CD4-positive, alpha-beta T cell treated with Interleukin-4 for 4 hours (primary cell): ENCODE results near the gene PNKP.

ENCODE experiments used
- DNase-seq: peaks from one replicate; pipeline ENCODE4 v3.0.0-alpha.2; 2020

The PNKP gene

GRCh38 chr19:49874503-49875157 is 7.3 kb upstream of the PNKP start:
- DNase-seq, result no peak

DNA sequence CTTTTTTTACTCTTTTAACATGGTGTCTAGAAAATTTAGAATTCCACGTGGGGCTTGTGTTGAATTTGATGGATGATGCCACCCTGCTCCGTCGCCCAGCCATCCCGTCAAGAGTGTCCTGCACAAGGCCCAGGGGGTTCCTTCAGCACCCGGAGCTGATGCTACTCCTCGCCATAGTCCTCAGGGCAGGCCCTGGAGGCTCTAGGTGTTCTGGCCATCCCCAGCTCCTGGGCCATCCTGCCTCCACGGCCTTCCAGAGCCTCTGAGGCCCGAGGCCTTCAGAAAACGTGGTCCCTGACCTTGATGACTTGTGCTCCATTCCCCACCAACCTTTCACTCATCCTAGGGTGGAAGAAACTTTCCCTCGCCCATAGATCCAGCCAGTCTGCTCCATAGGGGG is 6.5 kb upstream of the PNKP start:
- no peak for DNase-seq

- no peak for DNase-seq
Measured at GRCh38 chr19:49873129-49873521, 5.7 kb upstream of the PNKP start.

DNA sequence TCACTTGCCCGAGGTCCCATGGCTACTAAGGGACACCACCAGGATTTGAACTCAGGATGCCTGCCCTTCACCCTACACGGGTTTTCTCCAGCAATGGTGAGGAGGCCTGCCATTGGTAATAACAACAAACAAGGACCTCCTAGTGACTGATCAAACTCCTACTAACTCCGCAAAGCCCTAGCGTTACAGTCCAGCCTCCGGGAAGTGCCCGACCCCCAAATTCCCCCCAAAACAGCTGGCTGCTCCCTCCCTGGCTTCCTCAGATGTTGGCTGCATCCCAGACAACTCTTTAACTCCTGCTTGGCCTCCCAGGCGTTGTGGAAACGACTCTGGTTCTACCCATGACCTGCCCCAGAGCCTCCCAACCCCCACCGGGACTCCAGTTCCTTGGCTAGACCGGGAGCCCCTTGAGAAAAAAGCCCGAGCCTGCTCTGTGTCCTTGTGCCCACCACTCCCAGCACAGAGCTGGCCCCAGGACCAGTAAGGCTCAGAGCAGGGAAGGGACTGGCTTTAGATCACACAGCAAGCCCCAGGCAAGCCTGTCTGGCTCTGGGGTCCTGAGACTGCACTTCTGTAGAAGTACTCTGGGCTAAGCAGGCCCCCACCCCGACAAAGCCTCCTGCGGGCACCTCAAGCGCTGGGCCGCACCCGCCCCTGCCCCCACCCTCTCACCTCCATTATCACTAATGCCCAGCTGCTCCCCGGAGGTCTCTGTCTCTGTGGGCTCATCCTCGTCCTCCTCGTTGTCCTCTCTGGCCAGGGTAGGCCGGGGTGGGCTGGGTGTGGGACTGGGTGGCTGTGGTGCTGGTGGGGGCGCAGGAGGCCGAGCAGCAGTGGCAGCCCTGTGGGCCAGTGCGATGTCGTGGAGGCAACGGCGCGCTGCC is 5.1 kb upstream of the PNKP start:
- no peak for DNase-seq

- DNase-seq, result no peak
Measured at GRCh38 chr19:49871349-49871985, 4.1 kb upstream of the PNKP start.

DNA sequence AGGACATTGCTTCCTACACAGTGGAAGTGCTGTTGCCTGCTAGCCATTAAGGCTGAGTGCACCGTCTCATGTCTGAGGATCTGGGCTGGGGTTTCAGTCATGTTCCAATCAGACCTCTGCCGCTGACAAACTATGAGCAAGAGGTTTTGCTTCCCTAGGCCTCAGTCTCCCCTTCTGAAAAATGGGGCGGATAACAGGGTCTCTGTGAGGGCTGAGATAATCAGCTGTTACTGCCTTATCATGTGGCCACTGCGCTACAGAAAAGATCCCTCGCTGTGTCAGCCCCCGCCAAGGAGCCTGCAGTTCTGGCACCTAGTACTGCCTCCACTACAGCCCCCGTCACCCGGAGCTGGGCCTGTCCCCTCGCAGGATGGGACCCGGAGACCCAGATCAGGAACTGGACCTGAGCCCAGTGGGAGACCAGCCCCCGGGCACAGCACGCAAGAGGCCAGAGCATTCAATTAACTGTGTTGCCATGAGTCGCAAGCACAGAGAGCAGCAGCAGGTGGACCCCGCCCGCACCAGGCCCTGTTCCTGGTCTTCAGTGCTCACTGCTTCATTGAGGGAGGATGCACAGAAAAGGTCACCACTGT is 3.0 kb upstream of the PNKP start:
- no peak for DNase-seq

DNA sequence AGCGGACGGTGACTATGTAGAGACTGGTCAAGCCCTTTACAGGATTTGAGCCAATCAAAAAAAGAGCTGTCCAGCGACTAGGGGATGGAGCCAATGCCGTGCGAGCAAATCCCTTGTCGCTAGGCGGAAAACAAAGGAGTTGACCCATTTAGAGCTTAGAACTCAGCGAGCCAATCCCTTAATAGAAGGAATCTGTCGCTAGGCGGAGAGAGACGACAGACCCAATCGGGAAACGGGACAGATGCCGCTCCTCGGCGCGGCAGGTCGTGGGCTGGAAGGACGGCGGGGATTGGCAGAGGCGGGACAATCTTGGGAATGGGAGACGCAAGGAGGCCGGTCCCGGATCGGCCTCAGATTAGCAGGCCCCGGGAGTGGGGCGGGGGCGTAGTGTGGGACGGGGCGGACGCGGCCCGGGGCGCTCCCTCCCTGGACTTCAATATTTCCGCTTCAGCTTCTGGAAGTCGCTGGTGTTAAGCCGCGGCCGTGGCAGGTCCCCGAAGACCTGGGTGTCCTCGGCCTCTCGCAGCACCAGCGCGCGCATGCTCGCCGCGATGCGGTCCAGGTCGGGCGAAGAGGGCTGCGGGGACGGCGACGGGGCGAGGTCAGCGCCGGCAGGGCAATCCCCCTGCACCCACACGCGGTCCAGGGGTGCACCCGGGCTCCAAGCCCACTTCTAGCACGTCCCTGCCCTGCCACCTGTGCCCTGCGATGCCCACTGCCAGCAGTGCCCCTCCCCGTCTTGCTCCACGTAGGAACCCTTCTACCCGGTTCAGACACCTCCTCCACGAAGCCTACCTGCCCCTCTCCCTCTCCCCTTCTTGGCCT is 2.3 kb upstream of the PNKP start:
- DNase-seq, result peak; percentile 99

GRCh38 chr19:49869009-49869483 is 1.7 kb upstream of the PNKP start:
- DNase-seq, result no peak

- DNase-seq, result no peak
Measured at GRCh38 chr19:49864890-49865289, 2.5 kb downstream of the PNKP start.

GRCh38 chr19:49863935-49864320 is 3.4 kb downstream of the PNKP start:
- DNase-seq, result no peak

DNA sequence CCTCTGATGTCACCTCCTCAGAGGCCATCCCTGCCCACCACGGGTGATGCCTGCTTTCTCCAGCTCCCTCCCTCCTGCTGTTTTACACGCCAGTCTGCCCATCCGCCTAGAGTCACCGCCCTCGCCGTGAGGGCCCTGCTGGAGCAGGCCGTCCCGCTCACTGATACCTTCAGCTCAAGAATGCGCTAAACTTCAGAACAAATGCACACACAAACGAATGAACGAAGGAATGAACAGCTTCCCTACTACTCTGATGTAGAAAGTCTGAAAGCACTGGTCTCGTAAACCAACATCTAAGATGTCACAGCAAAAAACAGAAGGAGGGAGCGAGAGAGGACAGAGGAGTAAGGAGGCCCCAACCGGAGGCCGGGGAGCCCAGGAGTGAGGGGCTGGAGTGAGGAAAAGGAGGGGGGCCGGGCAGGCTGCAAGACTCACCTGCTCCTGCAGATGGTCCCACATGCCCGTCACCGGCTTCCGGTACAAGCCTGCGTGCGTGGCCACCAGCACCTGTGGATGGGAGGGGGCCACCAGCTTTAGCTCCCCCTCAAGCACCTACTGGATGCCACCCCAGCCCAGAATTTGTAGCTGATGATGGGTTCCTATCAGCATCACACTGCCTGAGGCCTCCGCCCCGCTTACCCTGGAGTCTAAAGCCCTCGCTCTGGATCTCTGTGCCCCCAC is 4.0 kb downstream of the PNKP start:
- no peak for DNase-seq

DNA sequence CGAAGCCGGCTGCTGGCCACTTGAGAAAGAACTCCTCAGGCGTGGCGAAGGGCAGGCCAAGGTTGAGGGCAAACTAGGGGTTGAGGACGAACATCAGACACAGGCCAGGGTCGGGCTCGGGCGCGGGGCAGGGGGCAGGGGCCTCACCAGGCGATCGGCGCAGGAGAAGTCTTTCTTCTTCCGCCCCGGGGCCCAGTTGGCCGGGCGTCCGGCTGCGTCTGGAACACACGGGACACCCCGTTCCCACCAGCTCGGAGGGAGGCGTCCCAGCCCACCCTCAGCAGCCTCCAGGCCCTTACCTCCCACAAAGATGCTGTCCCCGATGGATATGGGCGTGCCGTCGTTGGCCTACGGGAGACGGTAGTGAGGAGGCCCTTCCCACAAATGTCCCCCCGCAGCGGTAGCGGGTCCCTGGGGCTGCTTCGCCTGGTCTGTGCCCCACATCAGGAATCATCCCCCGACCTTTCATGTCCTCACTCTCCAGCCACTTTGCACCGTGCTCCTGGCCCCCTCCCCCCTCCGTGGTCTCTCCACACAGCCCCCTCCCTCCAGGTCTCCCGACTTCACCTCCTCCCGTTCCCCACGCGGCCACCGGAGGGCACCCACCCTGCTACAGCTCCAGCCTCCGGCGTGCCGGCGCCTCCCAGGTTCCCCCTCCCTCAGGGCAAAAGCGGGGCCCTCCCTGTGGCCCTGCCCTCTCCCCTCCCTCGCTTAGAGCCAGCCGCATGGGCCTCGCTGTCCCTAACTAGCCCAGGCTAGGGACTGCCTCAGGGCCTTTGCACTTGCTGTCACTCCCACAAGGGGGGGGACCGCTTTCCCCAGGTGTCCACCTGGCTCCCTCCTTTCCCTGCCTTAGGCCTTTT is 4.8 kb downstream of the PNKP start:
- DNase-seq, result no peak

DNA sequence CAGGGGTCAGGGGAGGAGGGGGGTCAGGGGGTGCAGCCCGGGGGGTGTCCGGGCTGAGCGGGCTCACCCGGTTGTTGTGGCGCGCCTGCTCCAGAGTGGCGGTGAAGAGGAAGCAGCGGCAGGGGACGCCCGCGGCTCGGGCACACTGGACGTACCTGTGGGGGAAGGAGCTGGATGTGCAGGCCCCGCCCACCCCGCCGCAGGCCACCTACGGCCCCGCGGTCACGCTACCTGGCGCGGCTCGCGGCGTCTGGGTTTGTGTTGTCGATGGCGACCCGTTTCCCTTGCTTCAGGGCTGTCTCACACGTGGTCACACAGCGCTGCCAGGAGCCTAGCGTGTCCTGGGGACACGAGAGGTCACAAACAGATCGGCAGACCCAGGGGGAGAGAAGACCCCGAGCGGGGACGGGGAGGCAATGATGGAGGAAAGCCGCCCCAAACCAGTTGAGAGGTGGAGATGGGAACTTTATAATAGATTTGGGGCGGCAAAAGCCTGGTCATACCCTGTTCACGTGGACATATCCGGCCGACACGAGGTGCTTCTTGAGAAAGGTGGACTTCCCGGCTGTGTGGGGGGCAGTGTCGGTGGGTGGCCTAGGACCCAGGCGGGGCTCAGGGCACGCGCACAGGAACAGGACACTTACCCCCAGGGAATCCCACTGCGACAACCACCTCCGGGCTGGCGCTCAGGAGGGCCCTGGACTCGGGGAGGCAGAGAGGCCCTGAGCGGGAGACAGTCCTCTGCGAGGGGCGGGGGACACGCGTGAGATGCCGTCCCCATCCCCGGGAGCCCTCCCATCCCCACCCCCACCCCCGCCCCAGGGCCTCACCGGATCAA is 5.6 kb downstream of the PNKP start:
- no peak for DNase-seq

DNA sequence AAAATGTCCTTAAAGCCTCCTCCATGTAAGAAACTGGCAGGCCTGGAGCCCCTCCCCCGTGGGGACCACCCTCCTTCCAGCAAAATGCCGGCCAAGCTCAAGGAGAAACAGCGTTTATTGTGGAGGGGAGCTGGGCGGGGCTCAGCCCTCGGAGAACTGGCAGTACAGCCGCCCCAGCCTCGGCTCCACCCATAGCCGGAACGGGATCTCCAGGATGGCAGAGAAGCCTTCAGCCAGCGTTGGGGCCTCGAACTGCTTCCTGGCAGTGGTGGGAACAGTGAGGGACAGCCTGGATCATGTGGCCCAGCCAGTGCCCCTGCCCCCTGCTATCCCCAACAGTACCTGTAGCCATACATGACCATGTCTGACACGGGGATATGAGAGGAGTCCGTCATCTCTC is 6.3 kb downstream of the PNKP start:
- DNase-seq, result no peak

DNA sequence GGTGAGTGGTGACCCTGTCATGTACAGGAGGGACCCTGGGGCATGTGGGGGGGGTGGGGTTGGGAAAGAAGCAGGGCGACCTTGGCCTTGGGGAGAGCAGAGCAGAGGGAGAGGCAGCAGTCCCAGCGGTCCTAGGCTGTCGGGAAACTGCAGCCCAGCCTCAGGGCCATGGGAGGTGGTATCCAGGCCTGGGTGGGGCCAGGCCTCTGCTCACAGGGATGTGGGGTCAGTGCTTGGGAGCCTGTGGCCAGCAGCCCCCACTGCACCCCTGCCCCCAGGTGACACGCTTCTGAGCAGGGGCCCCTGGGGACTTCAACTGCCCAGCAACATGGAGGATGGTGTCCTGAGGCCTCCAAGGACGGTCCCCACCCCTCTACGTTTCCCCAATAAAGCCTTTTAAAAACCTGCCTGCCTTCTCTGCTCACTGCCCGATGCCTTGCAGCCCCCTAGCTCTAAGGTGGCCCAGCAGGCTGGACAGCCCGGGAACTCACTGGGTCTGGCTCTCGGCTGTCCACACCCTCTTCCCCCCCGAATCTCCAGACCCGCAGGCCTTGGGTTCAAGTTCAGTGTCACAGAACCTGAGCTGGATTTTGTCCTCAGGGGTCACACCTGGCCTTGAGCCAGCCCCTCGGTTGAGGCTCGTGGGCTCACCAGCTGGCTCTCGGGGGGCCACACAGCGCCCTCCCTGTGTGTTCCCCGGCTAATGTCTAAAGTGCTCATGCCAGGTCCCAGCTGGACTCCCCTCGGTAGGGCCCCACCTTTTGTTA is 6.9 kb downstream of the PNKP start:
- DNase-seq, result no peak

- DNase-seq, result no peak
Measured at GRCh38 chr19:49859682-49860335, 7.6 kb downstream of the PNKP start.

- no peak for DNase-seq
Measured at GRCh38 chr19:49858088-49858985, 9.0 kb downstream of the PNKP start.

GRCh38 chr19:49857838-49858087 is 9.6 kb downstream of the PNKP start:
- DNase-seq, result no peak
